ENCODE data around the gene CYP2B6.
"Not testable (repeated sequence)": the region's sequence is repeated elsewhere in the genome, so short reads cannot be mapped to it uniquely, and the experiment has no call there.

CYP2B6 gene

DNA sequence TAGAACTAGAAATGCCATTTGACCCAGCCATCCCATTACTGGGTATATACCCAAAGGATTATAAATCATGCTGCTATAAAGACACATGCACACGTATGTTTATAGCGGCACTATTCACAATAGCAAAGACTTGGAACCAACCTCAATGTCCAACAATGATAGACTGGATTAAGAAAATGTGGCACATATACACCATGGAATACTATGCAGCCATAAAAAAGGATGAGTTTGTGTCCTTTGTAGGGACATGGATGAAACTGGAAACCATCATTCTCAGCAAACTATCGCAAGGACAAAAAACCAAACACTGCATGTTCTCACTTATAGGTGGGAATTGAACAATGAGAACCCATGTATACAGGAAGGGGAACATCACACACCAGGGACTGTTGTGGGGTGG, 23.0 kb upstream of the CYP2B6 start:
- H3K4me1 ChIP-seq (ENCODE audit: control extremely low read depth in 1 of 4, control insufficient read depth in 4 of 4, insufficient read depth in 4 of 4, low read length in 3 of 4); H3K4me3 ChIP-seq (ENCODE audit: control insufficient read depth in 1 of 7, extremely low read depth in 1 of 7, insufficient read depth in 4 of 7, low read depth in 2 of 7, low read length in 6 of 7); H3K9me3 ChIP-seq (ENCODE audit: control extremely low read depth in 1 of 5, control insufficient read depth in 4 of 5, insufficient read depth in 2 of 5, low read depth in 1 of 5, low read length in 4 of 5); POLR2A ChIA-PET; CTCF ChIA-PET; H3K27ac ChIP-seq (ENCODE audit: insufficient read depth in 1 of 2, low read depth in 1 of 2, low read length in 2 of 2, poor library complexity in 1 of 2, severe bottlenecking in 2 of 2); H3K36me3 ChIP-seq (ENCODE audit: control insufficient read depth in 4 of 4, insufficient read depth in 4 of 4, low read length in 3 of 4); H3K27me3 ChIP-seq (replicated peaks in 2 of 5; ENCODE audit: control insufficient read depth in 4 of 5, insufficient read depth in 5 of 5, low read length in 4 of 5); DNase-seq: not testable (repeated sequence)
- WGBS (ENCODE audit: insufficient coverage) = no CpG with 5 or more reads among the region's 3 CpGs

GRCh38 chr19:40969721-40970120, 21.4 kb upstream of the CYP2B6 start:
- H3K9me3 ChIP-seq (ENCODE audit: control extremely low read depth in 1 of 5, control insufficient read depth in 4 of 5, insufficient read depth in 2 of 5, low read depth in 1 of 5, low read length in 4 of 5); DNase-seq; H3K4me3 ChIP-seq (ENCODE audit: control insufficient read depth in 1 of 7, extremely low read depth in 1 of 7, insufficient read depth in 4 of 7, low read depth in 2 of 7, low read length in 6 of 7); POLR2A ChIA-PET; H3K4me1 ChIP-seq (ENCODE audit: control extremely low read depth in 1 of 4, control insufficient read depth in 4 of 4, insufficient read depth in 4 of 4, low read length in 3 of 4); H3K27me3 ChIP-seq (replicated peaks in 2 of 5; ENCODE audit: control insufficient read depth in 4 of 5, insufficient read depth in 5 of 5, low read length in 4 of 5); H3K36me3 ChIP-seq (ENCODE audit: control insufficient read depth in 4 of 4, insufficient read depth in 4 of 4, low read length in 3 of 4); H3K27ac ChIP-seq (ENCODE audit: insufficient read depth in 1 of 2, low read depth in 1 of 2, low read length in 2 of 2, poor library complexity in 1 of 2, severe bottlenecking in 2 of 2): not testable (repeated sequence)
- CTCF ChIA-PET = interaction anchor here (1.2 kb wide), 1 partner anchor 12 kb away, joined by 3 read pairs; no protein-coding TSS in a partner anchor
- 100% methylated on average over 1 of the region's 4 CpGs for WGBS (ENCODE audit: insufficient coverage)

DNA sequence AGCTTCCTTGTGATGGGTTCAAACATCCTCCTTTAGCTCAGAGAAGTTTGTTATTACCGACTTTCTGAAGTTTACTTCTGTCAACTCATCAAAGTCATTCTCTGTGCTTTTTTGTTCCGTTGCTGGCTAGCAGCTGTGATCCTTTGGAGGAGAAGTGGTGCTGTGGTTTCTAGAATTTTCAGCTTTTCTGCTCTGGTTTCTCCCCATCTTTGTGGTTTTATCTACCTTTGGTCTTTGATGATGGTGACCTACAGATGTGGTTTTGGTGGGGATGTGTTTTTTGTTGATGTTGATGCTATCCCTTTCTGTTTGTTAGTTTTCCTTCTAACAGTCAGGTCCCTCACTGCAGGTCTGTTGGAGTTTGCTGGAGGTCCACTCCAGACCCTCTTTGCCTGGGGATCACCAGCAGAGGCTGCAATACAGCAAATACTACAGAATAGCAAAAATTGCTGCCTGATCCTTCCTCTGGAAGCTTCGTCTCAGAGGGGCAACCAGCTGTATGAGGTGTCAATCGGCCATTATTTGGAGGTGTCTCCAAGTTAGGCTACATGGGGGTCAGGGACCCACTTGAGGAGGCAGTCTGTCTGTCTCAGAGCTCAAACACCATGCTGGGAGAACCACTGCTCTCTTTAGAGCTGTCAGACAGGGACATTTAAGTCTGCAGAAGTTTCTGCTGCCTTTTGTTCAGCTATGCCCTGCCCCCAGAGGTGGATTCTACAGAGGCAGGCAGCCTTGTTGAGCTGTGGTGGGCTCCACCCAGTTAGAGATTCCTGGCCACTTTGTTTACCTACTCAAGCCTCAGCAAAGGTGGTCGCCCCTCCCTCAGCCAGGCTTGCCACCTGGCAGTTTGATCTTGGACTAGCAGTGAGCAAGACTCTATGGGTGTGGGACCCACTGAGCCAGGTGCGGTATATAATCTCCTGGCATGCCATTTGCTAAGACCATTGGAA, 20.4 kb upstream of the CYP2B6 start:
- H3K4me1 ChIP-seq (ENCODE audit: control extremely low read depth in 1 of 4, control insufficient read depth in 4 of 4, insufficient read depth in 4 of 4, low read length in 3 of 4); H3K4me3 ChIP-seq (ENCODE audit: control insufficient read depth in 1 of 7, extremely low read depth in 1 of 7, insufficient read depth in 4 of 7, low read depth in 2 of 7, low read length in 6 of 7); POLR2A ChIA-PET; H3K9me3 ChIP-seq (ENCODE audit: control extremely low read depth in 1 of 5, control insufficient read depth in 4 of 5, insufficient read depth in 2 of 5, low read depth in 1 of 5, low read length in 4 of 5); H3K36me3 ChIP-seq (ENCODE audit: control insufficient read depth in 4 of 4, insufficient read depth in 4 of 4, low read length in 3 of 4); H3K27me3 ChIP-seq (replicated peaks in 2 of 5; ENCODE audit: control insufficient read depth in 4 of 5, insufficient read depth in 5 of 5, low read length in 4 of 5); DNase-seq; H3K27ac ChIP-seq (ENCODE audit: insufficient read depth in 1 of 2, low read depth in 1 of 2, low read length in 2 of 2, poor library complexity in 1 of 2, severe bottlenecking in 2 of 2): not testable (repeated sequence)
- 97% methylated on average over 3 of the region's 6 CpGs for WGBS (ENCODE audit: insufficient coverage)
- CTCF ChIA-PET = interaction anchor here (0.6 to 1.2 kb wide), 2 partner anchors 13 to 203 kb away, joined by 3 read pairs; no protein-coding TSS in a partner anchor

DNA sequence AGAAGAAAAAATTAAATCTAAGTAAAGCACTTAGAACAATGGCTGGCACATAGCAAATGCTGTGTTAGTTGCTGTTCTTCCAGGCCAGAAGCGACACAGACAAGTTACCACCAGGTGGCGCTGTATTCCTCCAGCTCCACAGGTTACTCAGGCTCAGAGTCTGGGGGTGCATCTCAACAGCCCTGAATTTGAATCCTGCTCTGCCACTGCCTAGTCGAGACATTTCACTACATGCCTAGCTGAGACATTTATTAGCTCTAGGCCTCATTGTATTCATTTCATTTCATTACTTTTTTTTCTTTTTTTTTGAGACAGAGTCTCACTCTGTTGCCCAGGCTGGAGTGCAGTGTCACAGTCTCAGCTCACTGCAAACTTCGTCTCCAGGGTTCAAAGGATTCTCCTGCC, 16.4 kb upstream of the CYP2B6 start:
- ChIA-PET POLR2A (no interaction called here), CTCF (interaction anchor here (0.7 to 1.1 kb wide), 4 partner anchors 12 to 170 kb away, joined by 3 to 5 read pairs (median 4); no protein-coding TSS in a partner anchor)
- no peaks in the 10 kb centered on the region for H3K36me3 ChIP-seq (ENCODE audit: control insufficient read depth in 4 of 4, insufficient read depth in 4 of 4, low read length in 3 of 4)
- no peaks in the 10 kb centered on the region for H3K4me1 ChIP-seq (ENCODE audit: control extremely low read depth in 1 of 4, control insufficient read depth in 4 of 4, insufficient read depth in 4 of 4, low read length in 3 of 4)
- WGBS (ENCODE audit: insufficient coverage) = 28% methylated on average over 4 of the region's 4 CpGs
- peak; percentile 81 to 91 (median 86) for DNase-seq
- no peak overlapping the region for H3K4me3 ChIP-seq (ENCODE audit: control insufficient read depth in 1 of 7, extremely low read depth in 1 of 7, insufficient read depth in 4 of 7, low read depth in 2 of 7, low read length in 6 of 7)
- no peak overlapping the region for H3K27ac ChIP-seq (ENCODE audit: insufficient read depth in 1 of 2, low read depth in 1 of 2, low read length in 2 of 2, poor library complexity in 1 of 2, severe bottlenecking in 2 of 2)
- peaks cover 0 to 8% (median 0%) of the 10 kb centered on the region in 5 experiments for H3K27me3 ChIP-seq (replicated peaks in 2 of 5; ENCODE audit: control insufficient read depth in 4 of 5, insufficient read depth in 5 of 5, low read length in 4 of 5)
- H3K9me3 ChIP-seq (ENCODE audit: control extremely low read depth in 1 of 5, control insufficient read depth in 4 of 5, insufficient read depth in 2 of 5, low read depth in 1 of 5, low read length in 4 of 5) = no peaks in the 10 kb centered on the region

- Histone ChIP-seq H3K36me3 (ENCODE audit: control insufficient read depth in 4 of 4, insufficient read depth in 4 of 4, low read length in 3 of 4) (no peaks in the 10 kb centered on the region), H3K27me3 (replicated peaks in 2 of 5; ENCODE audit: control insufficient read depth in 4 of 5, insufficient read depth in 5 of 5, low read length in 4 of 5) (peaks cover 0 to 11% (median 2%) of the 10 kb centered on the region in 5 experiments), H3K27ac (ENCODE audit: insufficient read depth in 1 of 2, low read depth in 1 of 2, low read length in 2 of 2, poor library complexity in 1 of 2, severe bottlenecking in 2 of 2) (no peak overlapping the region), H3K4me1 (ENCODE audit: control extremely low read depth in 1 of 4, control insufficient read depth in 4 of 4, insufficient read depth in 4 of 4, low read length in 3 of 4) (no peaks in the 10 kb centered on the region), H3K9me3 (ENCODE audit: control extremely low read depth in 1 of 5, control insufficient read depth in 4 of 5, insufficient read depth in 2 of 5, low read depth in 1 of 5, low read length in 4 of 5) (no peaks in the 10 kb centered on the region), H3K4me3 (ENCODE audit: control insufficient read depth in 1 of 7, extremely low read depth in 1 of 7, insufficient read depth in 4 of 7, low read depth in 2 of 7, low read length in 6 of 7) (no peak overlapping the region)
- no peak for DNase-seq
- 100% methylated on average over 2 of the region's 4 CpGs for WGBS (ENCODE audit: insufficient coverage)
- ChIA-PET POLR2A (no interaction called here), CTCF (interaction anchor here (0.6 kb wide), 1 partner anchor 114 kb away, joined by 4 read pairs; no protein-coding TSS in a partner anchor)
Measured at GRCh38 chr19:40976134-40976533, 14.9 kb upstream of the CYP2B6 start.

GRCh38 chr19:40976724-40977123, 14.4 kb upstream of the CYP2B6 start:
- no peak for DNase-seq
- no peaks in the 10 kb centered on the region for H3K36me3 ChIP-seq (ENCODE audit: control insufficient read depth in 4 of 4, insufficient read depth in 4 of 4, low read length in 3 of 4)
- no peaks in the 10 kb centered on the region for H3K4me1 ChIP-seq (ENCODE audit: control extremely low read depth in 1 of 4, control insufficient read depth in 4 of 4, insufficient read depth in 4 of 4, low read length in 3 of 4)
- H3K27ac ChIP-seq (ENCODE audit: insufficient read depth in 1 of 2, low read depth in 1 of 2, low read length in 2 of 2, poor library complexity in 1 of 2, severe bottlenecking in 2 of 2) = no peak overlapping the region
- peaks cover 0 to 14% (median 2%) of the 10 kb centered on the region in 5 experiments for H3K27me3 ChIP-seq (replicated peaks in 2 of 5; ENCODE audit: control insufficient read depth in 4 of 5, insufficient read depth in 5 of 5, low read length in 4 of 5)
- H3K9me3 ChIP-seq (ENCODE audit: control extremely low read depth in 1 of 5, control insufficient read depth in 4 of 5, insufficient read depth in 2 of 5, low read depth in 1 of 5, low read length in 4 of 5) = no peaks in the 10 kb centered on the region
- WGBS (ENCODE audit: insufficient coverage) = no CpG with 5 or more reads among the region's 4 CpGs
- no peak overlapping the region for H3K4me3 ChIP-seq (ENCODE audit: control insufficient read depth in 1 of 7, extremely low read depth in 1 of 7, insufficient read depth in 4 of 7, low read depth in 2 of 7, low read length in 6 of 7)
- ChIA-PET POLR2A (no interaction called here), CTCF (no interaction called here)

DNA sequence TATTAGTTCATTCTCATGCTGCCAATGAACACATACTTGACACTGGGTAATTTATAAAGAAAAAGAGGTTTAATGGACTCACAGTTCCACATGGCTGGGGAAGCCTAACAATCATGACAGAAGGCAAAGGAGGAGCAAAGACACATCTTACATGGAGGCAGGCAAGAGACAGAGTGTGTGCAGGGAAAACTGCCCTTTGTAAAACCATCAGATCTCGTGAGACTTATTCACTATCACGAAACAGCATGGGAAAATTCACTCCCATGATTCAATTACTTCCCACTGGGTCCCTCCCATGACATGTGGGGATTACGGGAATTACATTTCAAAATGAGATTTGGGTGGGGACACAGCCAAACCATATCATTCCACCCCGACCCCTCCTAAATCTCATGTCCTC, 11.3 kb upstream of the CYP2B6 start:
- H3K9me3 ChIP-seq (ENCODE audit: control extremely low read depth in 1 of 5, control insufficient read depth in 4 of 5, insufficient read depth in 2 of 5, low read depth in 1 of 5, low read length in 4 of 5); DNase-seq; H3K4me3 ChIP-seq (ENCODE audit: control insufficient read depth in 1 of 7, extremely low read depth in 1 of 7, insufficient read depth in 4 of 7, low read depth in 2 of 7, low read length in 6 of 7); CTCF ChIA-PET; H3K36me3 ChIP-seq (ENCODE audit: control insufficient read depth in 4 of 4, insufficient read depth in 4 of 4, low read length in 3 of 4); H3K27ac ChIP-seq (ENCODE audit: insufficient read depth in 1 of 2, low read depth in 1 of 2, low read length in 2 of 2, poor library complexity in 1 of 2, severe bottlenecking in 2 of 2); POLR2A ChIA-PET; H3K4me1 ChIP-seq (ENCODE audit: control extremely low read depth in 1 of 4, control insufficient read depth in 4 of 4, insufficient read depth in 4 of 4, low read length in 3 of 4): not testable (repeated sequence)
- peaks cover 0 to 24% (median 5%) of the 10 kb centered on the region in 5 experiments for H3K27me3 ChIP-seq (replicated peaks in 2 of 5; ENCODE audit: control insufficient read depth in 4 of 5, insufficient read depth in 5 of 5, low read length in 4 of 5)
- 86% methylated on average over 2 of the region's 4 CpGs for WGBS (ENCODE audit: insufficient coverage)

Measured in common myeloid progenitor, CD34-positive (primary cell).